HG03060 (cell line): ENCODE results near the gene KIAA1549.
"Not testable (repeated sequence)": the region's sequence is repeated elsewhere in the genome, so short reads cannot be mapped to it uniquely, and the experiment has no call there.

Source experiments
- ATAC-seq: cut with Tn5 transposase; IDR thresholded peaks from one replicate; pipeline ENCODE4 v1.9.1; 2021; ENCODE audit warnings: low read depth, moderate number of reproducible peaks; ENCODE audit not compliant: unreplicated experiment

KIAA1549 gene

GRCh38 chr7:138828302-138828701 lies 152.9 kb downstream of the KIAA1549 start:
- no peak for ATAC-seq

GRCh38 chr7:138825049-138825721 lies 156.0 kb downstream of the KIAA1549 start:
- ATAC-seq = no peak

GRCh38 chr7:138822867-138823535 lies 158.2 kb downstream of the KIAA1549 start:
- no peak for ATAC-seq

GRCh38 chr7:138821912-138822311 lies 159.3 kb downstream of the KIAA1549 start:
- ATAC-seq = no peak

- no peak for ATAC-seq
Measured at GRCh38 chr7:138819625-138820024, 161.6 kb downstream of the KIAA1549 start.

- ATAC-seq = no peak
Measured at GRCh38 chr7:138816650-138817049, 164.5 kb downstream of the KIAA1549 start.

- no peak for ATAC-seq
Measured at GRCh38 chr7:138814816-138815332, 166.3 kb downstream of the KIAA1549 start.

GRCh38 chr7:138813945-138814344 lies 167.2 kb downstream of the KIAA1549 start:
- ATAC-seq = no peak

GRCh38 chr7:138811327-138811726 lies 169.9 kb downstream of the KIAA1549 start:
- ATAC-seq = not testable (repeated sequence)

- ATAC-seq = no peak
Measured at GRCh38 chr7:138809346-138809745, 171.8 kb downstream of the KIAA1549 start.

- ATAC-seq = no peak
Measured at GRCh38 chr7:138804618-138805017, 176.6 kb downstream of the KIAA1549 start.

GRCh38 chr7:138802706-138803105 lies 178.5 kb downstream of the KIAA1549 start:
- no peak for ATAC-seq

- ATAC-seq = no peak
Measured at GRCh38 chr7:138801256-138801655, 179.9 kb downstream of the KIAA1549 start.

GRCh38 chr7:138799336-138800000 lies 181.7 kb downstream of the KIAA1549 start:
- ATAC-seq = no peak

- no peak for ATAC-seq
Measured at GRCh38 chr7:138798836-138799235, 182.4 kb downstream of the KIAA1549 start.

- no peak for ATAC-seq
Measured at GRCh38 chr7:138797715-138798320, 183.4 kb downstream of the KIAA1549 start, which contains the start of the genes ATP6V0A4 and TMEM213. TSS of gene ATP6V0A4 (minus strand) at chr7:138798196. CDS start at chr7:138771247, 26,949 bp downstream. TSS of gene TMEM213 (plus strand) at chr7:138797994. CDS start at chr7:138798105, 111 bp downstream.

- ATAC-seq = not testable (repeated sequence)
Measured at GRCh38 chr7:138797046-138797445, 184.1 kb downstream of the KIAA1549 start.

GRCh38 chr7:138796038-138796615 lies 185.1 kb downstream of the KIAA1549 start:
- ATAC-seq = no peak

GRCh38 chr7:138785587-138786437 lies 195.4 kb downstream of the KIAA1549 start:
- no peak for ATAC-seq
